Cardiac septum (tissue), 1 donor: ENCODE data around the gene SMIM17. TPM values are rescaled to one million over a fixed set of nuclear protein-coding genes. Genes with fewer than 3 reads are reported as not detected.
"Not testable (repeated sequence)": the region's sequence is repeated elsewhere in the genome, so short reads cannot be mapped to it uniquely, and the experiment has no call there.

Experiments
- DNase-seq: peaks from one replicate; pipeline ENCODE4 v3.0.0-alpha.2; 2020; ENCODE audit warnings: low spot score
- intact Hi-C: fragments of 100-400 bp; cut with DNase I; formaldehyde crosslinking; loops from one replicate; pipeline ENCODE4 v1.14.0; 2022
- total RNA-seq: library from RNA; stranded (reverse); fragmentation: NEBNext Ultra II Directional; extraction: Animal tissue kit (Norgen Biotek cat#: 25700); gene quantifications from one replicate; pipeline ENCODE4 v1.2.1, GENCODE V29; 2021
- donor health status: DM: no; HTN: no; CAD: no.

The SMIM17 gene
- total RNA-seq, 1 donor from 2014 or later = not detected

DNA sequence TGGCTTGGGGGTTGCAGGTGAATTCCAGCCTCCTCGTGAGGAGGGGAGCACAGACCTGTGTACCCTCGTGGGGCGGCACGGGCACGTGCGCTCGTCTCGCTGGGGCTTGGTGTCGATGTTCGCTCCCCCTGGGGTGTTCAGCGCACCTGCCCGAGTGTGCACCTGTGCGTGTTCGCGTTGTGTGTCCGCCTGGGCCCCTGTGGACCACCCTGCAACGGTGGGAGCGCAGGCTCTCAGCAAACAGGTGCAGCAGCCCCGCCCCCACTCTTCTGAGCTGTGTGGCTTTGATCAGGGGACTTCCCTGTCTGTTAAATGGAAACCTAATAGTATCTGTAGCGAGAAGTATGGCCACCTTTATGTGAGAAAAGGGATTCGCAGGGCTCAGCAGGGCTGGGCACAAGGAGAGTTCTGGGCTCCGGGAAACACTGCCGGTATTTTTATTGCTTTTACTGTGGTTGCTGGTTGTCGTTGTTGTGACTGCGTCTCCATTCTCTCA lies 549 bp downstream of the SMIM17 start:
- DNase-seq = no peak
- intact Hi-C loops = no loop called here

DNA sequence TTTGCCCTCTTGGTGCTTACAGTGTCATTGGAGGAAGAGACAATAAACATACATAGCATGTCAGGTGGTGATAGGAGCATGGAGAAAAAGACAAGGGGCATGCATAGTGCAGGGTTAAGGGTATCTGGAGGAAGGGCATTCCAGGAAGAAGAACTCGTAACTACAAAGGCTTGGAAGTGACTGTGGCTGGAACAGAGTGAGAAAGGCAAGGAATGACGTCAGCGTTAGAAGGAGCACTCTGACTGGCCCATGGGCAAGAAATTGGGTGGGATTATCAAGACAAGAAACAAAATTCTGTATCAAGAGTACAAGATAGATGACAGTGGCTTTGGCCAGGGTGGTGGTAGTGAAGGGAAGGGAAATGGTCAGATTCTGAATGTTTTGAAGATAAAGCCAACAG lies 11.2 kb downstream of the SMIM17 start:
- no peak for DNase-seq
- intact Hi-C loops = no loop called here

DNA sequence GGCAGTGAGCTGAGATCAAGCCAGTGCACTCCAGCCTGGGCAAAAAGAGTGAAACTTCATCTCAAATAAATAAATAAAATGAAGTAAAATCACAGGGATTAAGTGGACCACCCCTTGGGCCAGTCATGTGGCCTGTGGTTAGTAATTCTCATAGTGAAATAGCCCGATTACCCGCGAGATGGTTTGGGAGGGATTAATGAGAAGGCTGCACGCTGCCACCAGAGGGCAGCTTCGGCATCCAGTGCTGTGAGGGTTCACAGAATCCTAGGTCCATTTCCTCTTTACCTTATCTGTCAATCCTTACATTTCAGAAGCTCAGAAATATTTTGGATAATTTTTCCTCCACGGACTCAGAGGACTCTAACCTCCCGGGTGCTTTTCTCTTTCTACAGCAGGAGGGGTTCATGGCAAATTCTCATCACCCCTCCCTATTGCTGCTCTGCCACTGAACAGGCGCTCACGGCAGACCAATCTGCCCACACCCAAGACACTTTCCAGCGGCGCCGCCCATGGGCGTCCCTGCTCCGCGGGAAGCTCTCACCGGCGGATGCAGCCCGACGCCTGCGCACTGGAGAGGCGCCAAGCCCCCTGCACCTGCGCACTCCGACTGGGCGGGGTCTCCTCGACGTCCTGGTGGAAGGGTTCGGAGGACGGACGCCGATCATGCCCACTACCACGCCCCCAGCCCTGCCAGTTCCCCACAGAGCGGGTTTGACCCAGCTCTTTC lies 17.6 kb downstream of the SMIM17 start:
- DNase-seq = no peak
- intact Hi-C loops = no loop called here

DNA sequence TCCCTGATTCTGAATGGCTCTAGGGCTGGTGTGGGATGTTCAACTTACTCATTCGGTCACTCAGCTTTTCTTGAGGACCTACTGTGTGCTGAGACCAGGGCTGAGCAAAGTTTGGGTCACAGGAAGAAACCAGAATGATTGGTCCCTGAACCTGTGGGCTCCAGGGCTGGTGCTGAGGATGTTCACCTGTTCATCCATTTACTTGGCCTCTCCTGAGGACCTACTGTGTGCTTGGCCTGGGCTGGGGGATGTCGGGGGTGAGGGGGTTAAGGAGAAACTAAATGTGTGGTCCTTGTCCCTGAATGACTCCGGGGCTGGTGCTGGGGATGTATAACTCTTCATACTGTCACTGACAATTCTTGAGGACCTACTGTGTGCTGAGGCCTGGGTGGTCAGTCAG lies 18.3 kb downstream of the SMIM17 start:
- intact Hi-C loops = no loop called here
- no peak for DNase-seq

DNA sequence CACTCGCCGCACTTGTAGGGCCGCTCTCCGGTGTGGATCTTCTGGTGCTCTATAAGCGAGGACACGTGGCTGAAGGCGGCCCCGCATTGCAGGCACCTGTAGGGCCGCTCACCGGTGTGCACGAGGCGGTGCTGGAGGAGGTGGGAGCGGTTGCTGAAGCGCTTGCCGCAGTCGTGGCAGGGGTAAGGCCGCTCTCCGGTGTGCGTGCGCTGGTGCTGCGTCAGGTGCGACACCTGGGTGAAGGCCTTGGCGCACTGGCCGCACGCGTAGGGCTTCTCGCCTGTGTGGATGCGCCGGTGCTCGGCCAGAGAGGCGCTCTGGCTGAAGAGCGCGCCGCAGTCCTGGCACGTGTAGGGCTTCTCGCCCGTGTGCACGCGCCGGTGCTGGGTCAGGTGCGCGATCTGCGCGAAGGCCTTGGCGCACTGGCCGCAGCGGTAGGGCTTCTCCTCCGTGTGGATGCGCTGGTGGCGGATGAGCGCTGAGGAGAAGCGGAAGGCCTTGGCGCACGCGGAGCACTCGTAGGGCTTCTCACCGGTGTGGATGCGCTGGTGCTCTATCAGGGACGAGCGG lies 21.1 kb downstream of the SMIM17 start:
- intact Hi-C loops = no loop called here
- DNase-seq = peak; percentile 55

DNA sequence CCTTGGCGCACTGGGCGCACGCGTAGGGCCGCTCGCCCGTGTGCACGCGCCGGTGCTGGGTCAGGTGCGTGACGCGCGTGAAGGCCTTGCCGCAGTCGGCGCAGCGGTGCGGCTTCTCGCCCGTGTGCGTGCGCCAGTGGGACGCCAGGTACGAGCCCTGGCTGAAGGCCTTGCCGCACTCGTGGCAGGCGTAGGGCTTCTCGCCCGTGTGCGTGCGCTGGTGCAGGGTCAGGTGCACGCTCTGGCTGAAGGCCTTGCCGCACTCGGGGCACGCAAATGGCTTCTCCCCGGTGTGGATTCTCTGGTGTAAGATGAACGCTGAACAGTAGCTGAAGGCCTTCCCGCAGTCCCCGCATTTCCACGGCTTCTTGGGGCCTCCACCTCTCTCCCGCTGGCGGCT lies 21.6 kb downstream of the SMIM17 start:
- intact Hi-C loops = no loop called here
- peak; percentile 41 for DNase-seq

DNA sequence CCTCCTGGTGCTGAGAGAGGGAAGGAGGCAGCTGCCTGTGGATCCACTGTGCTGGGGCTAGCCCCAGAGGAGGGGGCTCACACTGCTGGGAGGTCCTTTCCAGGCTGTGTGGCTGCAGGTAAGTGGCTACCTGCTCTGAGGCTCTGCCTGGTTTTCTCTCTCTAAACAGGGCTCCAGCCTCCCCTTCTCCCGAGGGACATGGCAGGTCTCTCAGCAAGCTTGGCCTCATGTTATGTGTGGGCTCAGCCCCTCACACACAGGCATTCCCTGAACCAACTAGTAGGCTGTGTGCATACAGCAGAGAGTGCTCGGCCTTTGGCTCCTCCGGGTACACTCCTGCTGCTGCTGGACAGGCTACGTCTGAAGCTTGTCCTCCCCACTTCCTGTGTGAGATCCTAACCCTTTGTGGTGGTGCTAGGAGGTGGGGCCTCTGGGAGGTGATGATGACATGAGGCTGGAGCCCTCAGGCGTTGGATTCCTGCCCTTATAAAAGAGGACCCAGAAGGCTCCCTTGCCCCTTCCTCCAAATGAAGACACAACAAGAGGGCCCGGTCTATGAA lies 24.4 kb downstream of the SMIM17 start:
- peak; percentile 58 for DNase-seq
- intact Hi-C loops = no loop called here

DNA sequence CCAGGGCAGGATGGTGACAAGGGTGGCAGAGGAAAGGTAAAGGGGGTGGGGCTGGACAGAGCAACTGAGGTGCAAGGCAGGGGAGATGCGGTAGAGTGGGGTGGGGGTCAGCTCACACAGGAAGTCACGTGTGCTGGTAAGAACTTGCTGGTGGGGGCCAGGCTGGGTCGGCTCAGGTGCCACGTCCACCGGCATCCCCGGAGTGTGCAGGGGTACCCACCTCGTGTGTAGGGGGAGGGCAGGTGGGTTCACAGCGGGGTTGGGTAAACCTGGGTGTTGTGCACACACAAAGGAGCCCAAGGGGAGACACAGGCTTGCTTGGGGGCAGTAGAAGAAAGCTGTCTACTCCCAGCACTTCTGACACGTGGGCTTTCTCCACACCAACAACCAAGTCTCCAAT lies 25.7 kb downstream of the SMIM17 start:
- intact Hi-C loops = no loop called here
- DNase-seq = peak; percentile 63

DNA sequence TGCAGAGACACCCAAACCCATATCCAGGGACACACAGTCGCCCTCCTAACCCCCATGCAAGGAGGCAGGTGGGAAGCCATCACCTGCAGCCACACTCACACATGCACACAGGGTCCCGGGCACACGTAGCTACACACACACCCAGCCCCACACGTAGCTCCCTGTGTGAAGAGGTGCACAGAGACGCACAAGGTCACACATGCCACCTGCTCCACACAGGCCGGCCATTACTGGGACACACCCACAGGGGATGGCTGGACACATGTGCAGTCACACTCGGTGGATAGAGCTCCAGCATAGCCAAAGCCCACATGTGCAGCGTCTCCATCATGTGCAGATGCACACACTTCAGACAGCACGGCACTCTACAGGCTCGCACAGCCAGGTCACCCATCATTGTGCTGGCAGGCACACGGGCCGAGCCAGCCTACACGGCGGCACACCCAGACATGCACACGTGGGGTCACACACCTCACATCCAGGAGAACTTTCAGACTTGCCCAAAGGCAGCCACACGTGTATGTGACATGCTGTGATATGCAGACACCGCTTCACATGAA lies 27.5 kb downstream of the SMIM17 start:
- intact Hi-C loops = loop anchor here (5.0 kb wide), 2 partner anchors 73 to 278 kb away; partner anchors contain the start of genes ZNF582 and ZNF71
- DNase-seq = no peak

DNA sequence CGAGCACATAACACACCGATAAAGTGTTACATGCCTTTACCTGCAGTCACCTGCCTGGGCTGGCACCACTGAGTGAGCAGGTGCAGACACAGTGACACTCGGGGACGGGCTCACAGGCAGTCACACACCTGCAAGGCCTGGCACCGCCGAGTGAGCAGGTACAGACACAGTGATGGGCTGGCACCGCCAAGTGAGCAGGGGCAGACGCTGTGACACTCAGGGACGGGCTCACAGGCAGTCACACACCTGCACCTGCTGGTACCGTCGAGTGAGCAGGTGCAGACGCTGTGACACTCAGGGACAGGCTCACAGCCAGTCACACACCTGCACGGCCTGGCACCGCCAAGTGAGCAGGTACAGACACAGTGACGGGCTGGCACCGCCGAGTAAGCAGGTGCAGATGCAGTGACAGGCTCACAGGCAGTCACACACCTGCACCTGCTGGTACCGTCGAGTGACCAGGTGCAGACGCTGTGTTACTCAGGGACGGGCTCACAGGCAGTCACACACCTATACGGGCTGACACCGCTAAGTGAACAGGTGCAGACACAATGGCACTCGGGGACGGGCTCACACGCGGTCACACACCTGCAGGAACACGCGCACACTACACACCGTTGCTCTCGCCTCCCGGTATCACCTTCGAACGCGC lies 28.1 kb downstream of the SMIM17 start:
- intact Hi-C loops = loop anchor here (5.0 kb wide), 2 partner anchors 74 to 279 kb away; partner anchors contain the start of genes ZNF582 and ZNF71
- no peak for DNase-seq

DNA sequence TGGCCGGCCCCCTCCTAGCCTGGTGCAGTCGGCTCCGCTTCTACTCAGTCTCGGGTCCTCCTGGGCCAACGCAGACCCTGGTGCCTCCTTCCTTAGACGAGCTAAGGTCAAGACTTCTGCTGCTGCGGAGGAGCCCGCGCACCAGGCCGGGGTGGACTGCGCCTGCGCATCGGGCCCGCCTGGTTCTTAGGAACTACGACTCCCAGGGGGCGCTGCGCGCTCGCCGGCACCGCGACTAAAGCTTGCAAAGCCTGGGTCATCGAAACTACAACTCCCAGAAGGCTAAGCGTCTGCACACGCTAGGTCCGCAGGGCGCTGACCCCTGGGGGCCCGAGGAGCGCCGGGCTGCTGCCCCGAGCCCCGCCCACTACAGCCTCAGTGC lies 28.6 kb downstream of the SMIM17 start, which contains the start of gene ZNF835:
TSS of gene ZNF835 (minus strand) at position 145 of the 382 bp plus-strand sequence. CDS start 6,559 bp downstream, outside the sequence.
- peak; percentile 96 for DNase-seq
- intact Hi-C loops = loop anchor here (5.0 kb wide), 2 partner anchors 74 to 279 kb away; partner anchors contain the start of genes ZNF582 and ZNF71

DNA sequence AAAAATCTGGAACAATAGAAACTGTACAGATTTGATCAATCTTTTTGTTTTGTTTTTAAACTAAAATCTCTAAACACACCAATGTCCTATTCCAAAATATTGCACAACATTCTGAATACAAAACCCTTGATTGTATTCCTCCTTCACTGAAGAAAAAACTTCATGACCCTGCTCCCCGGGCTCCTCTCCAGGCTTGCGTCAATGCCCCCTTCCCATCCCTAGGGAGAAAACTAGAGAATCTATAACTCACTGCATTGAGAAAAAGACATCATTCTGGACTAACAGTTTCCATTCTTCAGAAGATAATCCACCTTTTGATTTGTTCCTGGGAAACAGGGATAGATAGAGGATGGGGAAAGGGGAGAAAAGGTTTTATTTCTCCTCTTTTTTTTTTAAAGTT lies 29.7 kb downstream of the SMIM17 start:
- intact Hi-C loops = loop anchor here (5.0 kb wide), 2 partner anchors 75 to 280 kb away; partner anchors contain the start of genes ZNF582 and ZNF71
- not testable (repeated sequence) for DNase-seq

DNA sequence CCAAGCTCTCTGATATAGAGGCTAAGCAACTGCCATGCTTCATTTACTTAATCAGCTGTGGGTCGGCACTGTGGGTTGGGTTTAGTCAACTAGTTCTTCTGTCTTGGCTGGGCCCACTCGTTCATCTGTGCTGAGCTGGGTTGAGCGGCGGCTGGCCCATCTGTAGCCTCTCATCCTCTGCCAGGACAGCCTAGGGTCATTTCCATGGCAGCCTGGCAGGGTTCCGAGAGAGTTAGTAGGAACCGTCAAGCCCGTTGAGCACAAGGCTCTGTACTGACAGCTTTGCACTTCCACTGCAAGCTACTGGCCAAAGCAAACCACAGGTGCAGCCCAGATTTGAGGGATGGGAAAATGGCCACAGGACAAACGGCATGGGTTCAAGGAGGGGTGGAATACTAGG lies 35.2 kb downstream of the SMIM17 start:
- intact Hi-C loops = no loop called here
- no peak for DNase-seq

DNA sequence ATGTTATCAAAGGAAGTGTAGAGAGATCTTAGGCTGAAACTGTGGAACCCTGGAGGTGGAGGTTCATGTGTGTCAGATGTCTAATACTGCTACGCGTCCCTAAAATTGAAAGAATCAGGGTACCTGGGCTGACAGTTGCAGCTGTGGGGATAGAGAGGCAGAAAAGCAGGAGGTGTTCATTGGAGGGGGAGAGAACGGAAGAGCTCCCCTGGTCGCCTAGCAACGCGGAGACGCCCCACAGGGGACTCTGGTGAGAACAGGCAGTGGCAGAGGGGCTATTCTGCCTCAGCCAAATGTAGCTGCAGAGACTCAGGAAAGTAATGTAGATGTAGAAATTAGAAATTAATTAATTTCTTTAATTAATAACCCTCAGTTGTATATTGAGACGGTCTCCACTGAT lies 38.7 kb downstream of the SMIM17 start:
- DNase-seq = no peak
- intact Hi-C loops = no loop called here

DNA sequence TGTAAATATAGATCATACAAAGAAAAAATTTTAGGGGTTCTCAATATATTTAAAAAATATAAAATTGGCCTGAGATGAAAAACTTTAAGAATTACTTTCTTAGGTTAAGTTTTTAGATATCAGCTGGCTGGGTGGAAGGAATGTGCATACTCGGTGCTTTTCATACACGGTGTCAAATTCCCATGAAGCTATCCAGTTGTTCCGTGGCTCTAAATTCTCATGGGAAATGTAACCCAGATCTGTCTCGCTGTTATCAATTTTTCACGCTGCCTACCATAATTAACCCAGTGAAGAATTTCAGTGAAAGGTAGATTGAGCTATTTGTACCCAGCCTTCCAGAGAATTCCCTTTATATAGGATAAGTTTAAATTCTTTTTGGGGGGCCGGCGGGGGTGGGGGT lies 40.2 kb downstream of the SMIM17 start:
- no peak for DNase-seq
- intact Hi-C loops = no loop called here

DNA sequence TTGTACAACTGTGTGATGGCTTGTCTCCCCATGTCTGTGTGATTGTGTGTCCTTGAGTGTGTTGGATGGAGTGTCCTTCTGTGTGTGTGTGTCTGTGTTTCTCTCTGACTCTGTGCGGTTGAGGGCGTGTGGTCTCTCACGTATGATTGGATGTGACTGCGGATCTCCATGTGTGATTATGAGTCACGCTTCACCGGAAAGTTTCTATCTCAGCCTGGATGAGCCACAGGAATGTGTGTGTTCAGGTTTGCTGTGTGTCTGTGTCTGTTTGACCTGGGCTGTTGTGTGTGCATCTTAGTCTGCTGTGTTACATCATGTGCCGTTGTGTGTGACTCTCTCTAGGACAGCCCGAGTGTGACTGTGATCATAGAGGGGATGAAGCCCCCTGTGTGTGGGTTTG lies 44.1 kb downstream of the SMIM17 start:
- intact Hi-C loops = no loop called here
- no peak for DNase-seq

DNA sequence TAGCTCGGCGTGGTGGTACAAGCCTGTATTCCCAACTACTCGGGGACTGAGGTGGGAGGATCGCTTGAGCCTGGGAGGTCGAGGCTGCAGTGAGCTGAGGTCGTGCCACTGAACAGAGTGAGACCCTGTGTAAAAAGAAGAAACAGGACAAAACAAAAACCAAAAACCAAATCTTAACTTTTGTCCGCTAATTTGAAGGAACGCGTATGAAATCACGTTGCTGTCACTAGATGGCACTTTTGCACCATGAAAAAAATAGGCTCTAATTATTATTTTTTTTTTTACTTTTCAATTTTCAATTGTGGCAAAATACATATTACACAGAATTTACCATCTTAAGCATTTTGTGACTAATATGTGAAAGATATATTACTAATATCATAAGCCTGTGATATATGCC lies 46.2 kb downstream of the SMIM17 start:
- DNase-seq = no peak
- intact Hi-C loops = no loop called here

DNA sequence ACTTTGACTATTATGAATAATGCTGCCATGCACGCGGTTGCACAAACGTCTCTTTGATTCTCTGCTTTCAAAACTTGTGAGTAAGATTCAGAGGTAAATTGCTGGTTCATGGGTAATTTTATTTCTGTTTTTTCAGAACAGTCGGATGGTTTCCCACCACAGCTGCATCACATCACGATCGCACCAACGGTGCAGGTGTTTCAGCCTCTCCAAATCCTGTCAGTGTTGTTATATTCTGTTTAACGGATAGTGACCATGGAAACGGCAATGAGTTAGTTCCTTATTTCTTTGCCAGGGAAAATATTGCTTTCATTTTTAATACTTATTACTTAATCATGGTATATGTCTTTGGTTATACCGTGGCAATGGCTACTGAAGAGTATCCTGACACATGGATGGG lies 47.7 kb downstream of the SMIM17 start:
- no peak for DNase-seq
- intact Hi-C loops = no loop called here

DNA sequence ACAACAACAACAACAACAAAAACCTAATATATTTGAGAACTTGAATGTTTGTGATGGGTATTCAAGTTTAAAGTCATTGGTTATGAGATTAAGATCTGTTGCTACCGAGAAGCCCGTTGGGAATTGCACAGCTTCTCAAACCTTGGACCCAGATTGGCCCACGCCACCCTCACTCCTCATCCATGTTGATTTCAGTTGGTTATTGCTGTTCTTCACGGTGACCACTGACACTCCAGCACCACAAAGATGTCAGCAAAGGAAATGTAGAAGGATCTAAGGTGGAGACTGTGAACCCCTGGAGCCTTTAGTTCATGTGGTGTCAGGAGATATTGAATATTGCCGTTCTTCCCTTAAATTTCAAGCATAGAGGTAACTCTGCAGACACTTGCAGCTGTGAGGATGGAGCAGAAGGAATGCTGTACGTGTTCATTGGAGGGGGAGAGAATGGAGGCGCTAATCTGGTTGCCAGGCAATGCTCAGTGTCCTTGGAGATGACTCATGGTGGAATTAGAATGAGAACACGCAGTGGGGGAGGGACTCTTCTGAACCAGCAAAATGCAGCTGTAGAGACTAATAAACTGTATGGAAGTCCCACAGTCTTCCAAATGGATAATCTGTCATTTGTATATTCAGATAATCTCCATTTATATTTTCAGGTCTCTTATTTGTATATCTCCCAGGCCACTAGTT lies 49.4 kb downstream of the SMIM17 start:
- intact Hi-C loops = no loop called here
- DNase-seq = no peak
